Measurements from ENCODE around the gene RYR2. TPM values are rescaled to one million over a fixed set of nuclear protein-coding genes. Genes with fewer than 3 reads are reported as not detected.

RYR2 gene
- total RNA-seq, 4 donors from 2014 or later: 0.20 to 0.60 (median 0.32) TPM

DNA sequence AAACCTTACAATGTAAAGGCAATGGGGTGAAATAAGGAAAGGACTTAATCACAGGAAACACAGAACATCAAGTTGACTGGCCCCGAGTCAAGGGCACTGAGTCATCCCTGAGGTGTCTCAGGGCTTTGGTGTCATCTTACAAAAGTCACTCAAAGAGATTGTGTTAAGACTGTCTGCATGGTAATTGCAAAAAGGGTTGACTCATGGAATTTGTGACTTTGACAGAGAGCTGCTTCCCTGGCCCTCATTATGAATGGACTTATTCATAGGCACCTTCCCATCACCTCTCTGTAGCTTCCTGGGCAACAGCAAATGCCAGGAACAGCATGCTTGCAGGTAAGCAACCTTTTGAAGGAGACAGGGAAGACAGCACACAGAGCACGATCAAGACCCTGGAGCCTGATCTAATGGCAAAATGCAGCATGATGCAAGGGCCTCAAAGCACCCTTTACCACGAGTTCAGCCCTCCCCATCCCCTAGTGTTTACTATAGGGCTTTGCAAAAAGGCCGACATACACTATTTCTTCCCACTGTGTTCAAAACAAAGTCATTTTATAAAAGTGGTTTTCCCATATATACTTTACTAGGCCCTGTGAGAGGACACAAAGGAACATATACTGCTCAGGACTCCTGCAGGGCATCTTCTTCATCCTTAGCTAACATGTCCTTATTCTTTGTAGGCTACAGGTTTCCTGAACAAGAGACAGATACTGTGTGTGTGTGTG, 831.7 kb downstream of the RYR2 start:
- H3K27me3 ChIP-seq: no peaks in the 10 kb centered on the region
- H3K4me1 ChIP-seq: no peaks in the 10 kb centered on the region
- H3K4me3 ChIP-seq: no peak overlapping the region
- H3K27ac ChIP-seq: no peak overlapping the region
- no peaks in the 10 kb centered on the region for H3K9me3 ChIP-seq
- no peak for DNase-seq (ENCODE audit: low spot score in 2 of 2)
- 54 to 57% methylated on average over 4 of the region's 4 CpGs for WGBS, 2 donors
- no peaks in the 10 kb centered on the region for H3K36me3 ChIP-seq
- TF ChIP-seq, protein P1, sequence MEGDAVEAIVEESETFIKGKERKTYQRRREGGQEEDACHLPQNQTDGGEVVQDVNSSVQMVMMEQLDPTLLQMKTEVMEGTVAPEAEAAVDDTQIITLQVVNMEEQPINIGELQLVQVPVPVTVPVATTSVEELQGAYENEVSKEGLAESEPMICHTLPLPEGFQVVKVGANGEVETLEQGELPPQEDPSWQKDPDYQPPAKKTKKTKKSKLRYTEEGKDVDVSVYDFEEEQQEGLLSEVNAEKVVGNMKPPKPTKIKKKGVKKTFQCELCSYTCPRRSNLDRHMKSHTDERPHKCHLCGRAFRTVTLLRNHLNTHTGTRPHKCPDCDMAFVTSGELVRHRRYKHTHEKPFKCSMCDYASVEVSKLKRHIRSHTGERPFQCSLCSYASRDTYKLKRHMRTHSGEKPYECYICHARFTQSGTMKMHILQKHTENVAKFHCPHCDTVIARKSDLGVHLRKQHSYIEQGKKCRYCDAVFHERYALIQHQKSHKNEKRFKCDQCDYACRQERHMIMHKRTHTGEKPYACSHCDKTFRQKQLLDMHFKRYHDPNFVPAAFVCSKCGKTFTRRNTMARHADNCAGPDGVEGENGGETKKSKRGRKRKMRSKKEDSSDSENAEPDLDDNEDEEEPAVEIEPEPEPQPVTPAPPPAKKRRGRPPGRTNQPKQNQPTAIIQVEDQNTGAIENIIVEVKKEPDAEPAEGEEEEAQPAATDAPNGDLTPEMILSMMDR (IDR thresholded peaks at IDR 0.05): no peak
- TF ChIP-seq EP300 (IDR thresholded peaks at IDR 0.05): no peak
- TF ChIP-seq POLR2A (IDR thresholded peaks at IDR 0.05): no peak

DNA sequence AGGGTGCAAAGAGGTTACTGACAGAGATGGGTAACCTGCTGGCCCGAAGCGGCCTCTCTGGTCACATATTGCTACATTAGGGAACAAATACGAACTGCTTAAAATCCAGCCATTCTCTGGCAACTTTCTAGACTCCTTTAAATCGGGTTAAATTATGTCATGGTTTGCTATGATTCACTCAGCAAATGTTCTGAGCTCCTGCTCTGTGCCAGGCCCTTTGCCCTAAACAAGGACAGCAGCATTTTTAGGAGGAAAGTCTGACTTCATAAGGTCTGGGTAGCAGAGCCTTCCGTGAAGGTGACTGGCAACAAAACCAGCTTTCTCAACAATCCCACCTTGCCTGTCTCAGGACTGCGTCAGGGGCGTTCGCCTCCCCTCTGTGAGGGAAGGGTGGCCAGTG, 833.3 kb downstream of the RYR2 start:
- Histone ChIP-seq H3K36me3 (no peaks in the 10 kb centered on the region), H3K27ac (no peak overlapping the region), H3K4me1 (no peaks in the 10 kb centered on the region), H3K4me3 (no peak overlapping the region), H3K9me3 (no peaks in the 10 kb centered on the region), H3K27me3 (no peaks in the 10 kb centered on the region)
- no peak for DNase-seq (ENCODE audit: low spot score in 2 of 2)
- WGBS, 2 donors: 80 to 82% methylated on average over 8 of the region's 8 CpGs
- TF ChIP-seq POLR2A (IDR thresholded peaks at IDR 0.05): no peak

- H3K27me3 ChIP-seq: no peaks in the 10 kb centered on the region
- H3K27ac ChIP-seq: no peak overlapping the region
- TF ChIP-seq EP300 (IDR thresholded peaks at IDR 0.05) (no peak), POLR2A (IDR thresholded peaks at IDR 0.05) (no peak)
- TF ChIP-seq, protein P1 (IDR thresholded peaks at IDR 0.05): no peak
- no peaks in the 10 kb centered on the region for H3K36me3 ChIP-seq
- H3K9me3 ChIP-seq: no peaks in the 10 kb centered on the region
- no peak for DNase-seq (ENCODE audit: low spot score in 2 of 2)
- no peak overlapping the region for H3K4me3 ChIP-seq
- WGBS, 2 donors: 28 to 32% methylated on average over 4 of the region's 4 CpGs
- no peaks in the 10 kb centered on the region for H3K4me1 ChIP-seq
Observed at GRCh38 chr1:237877631-237878030, 835.6 kb downstream of the RYR2 start.

DNA sequence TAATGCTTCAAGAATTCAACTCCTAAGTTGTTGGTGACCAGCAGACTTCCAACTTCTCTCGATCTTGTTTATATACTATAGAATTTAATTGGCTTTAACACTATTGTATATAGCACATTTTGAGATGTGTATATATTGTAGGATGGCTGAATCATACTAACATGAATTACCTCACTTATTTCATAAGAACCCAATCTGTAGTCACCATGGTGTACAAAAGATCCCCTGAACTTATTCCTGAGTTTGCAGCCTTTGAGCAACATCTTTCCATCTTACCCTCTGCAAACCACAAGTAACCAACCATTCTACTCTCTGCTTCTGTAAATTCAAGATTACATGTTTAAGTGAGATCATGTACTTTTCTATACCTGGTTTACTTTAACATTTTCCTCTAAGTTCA, 836.4 kb downstream of the RYR2 start:
- Histone ChIP-seq H3K9me3 (no peaks in the 10 kb centered on the region), H3K4me3 (no peak overlapping the region), H3K36me3 (no peaks in the 10 kb centered on the region), H3K4me1 (no peaks in the 10 kb centered on the region), H3K27ac (no peak overlapping the region), H3K27me3 (no peaks in the 10 kb centered on the region)
- WGBS, 2 donors: 87 to 96% methylated on average over 1 of the region's 1 CpG
- TF ChIP-seq EP300 (IDR thresholded peaks at IDR 0.05) (no peak), POLR2A (IDR thresholded peaks at IDR 0.05) (no peak)
- TF ChIP-seq, protein P1 (IDR thresholded peaks at IDR 0.05): no peak
- no peak for DNase-seq (ENCODE audit: low spot score in 2 of 2)

DNA sequence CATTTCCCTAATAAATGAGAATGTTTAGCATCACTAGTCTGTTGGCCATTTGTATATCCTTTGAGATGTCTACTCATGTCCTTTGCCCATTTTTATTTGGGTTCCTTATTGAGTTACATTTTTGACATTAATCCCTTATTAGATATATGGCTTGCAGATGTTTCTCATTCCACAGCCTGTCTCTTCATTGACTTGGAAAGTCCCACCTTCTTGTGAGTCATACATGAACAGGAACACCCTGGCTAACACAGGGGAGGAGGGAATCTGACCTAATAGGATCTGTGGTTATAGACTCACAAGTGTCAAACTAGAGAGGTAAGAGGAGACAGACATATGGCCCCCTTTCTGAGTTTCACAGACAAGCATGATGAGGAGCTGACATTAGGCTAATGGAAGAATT, 837.2 kb downstream of the RYR2 start:
- no peaks in the 10 kb centered on the region for H3K4me1 ChIP-seq
- no peaks in the 10 kb centered on the region for H3K27me3 ChIP-seq
- no peak overlapping the region for H3K27ac ChIP-seq
- no peak overlapping the region for H3K4me3 ChIP-seq
- H3K9me3 ChIP-seq: no peaks in the 10 kb centered on the region
- TF ChIP-seq, protein P1 (IDR thresholded peaks at IDR 0.05): no peak
- TF ChIP-seq EP300 (IDR thresholded peaks at IDR 0.05): no peak
- TF ChIP-seq POLR2A (IDR thresholded peaks at IDR 0.05): no peak
- DNase-seq (ENCODE audit: low spot score in 2 of 2): no peak
- no peaks in the 10 kb centered on the region for H3K36me3 ChIP-seq

Small RNAs within 50 kb of the gene (small RNA-seq; reads per million reads assigned to genes)
- gene MIR4428: not detected
- gene RF00402: not detected

Other genes starting within 250 kb of the RYR2 start
- 10 to 100 TPM; 42.3 to 55.3 (median 44.7) TPM for gene MTR, start 246.9 kb upstream of the RYR2 start, total RNA-seq
- gene MT1HL1, start 37.7 kb upstream of the RYR2 start, total RNA-seq: not detected

Measured in tibial nerve (tissue), 4 donors.